ENCODE data around the gene LY9.

The LY9 gene

GRCh38 chr1:160838888-160839287, 42.9 kb downstream of the LY9 start:
- DNase-seq = no peak

DNA sequence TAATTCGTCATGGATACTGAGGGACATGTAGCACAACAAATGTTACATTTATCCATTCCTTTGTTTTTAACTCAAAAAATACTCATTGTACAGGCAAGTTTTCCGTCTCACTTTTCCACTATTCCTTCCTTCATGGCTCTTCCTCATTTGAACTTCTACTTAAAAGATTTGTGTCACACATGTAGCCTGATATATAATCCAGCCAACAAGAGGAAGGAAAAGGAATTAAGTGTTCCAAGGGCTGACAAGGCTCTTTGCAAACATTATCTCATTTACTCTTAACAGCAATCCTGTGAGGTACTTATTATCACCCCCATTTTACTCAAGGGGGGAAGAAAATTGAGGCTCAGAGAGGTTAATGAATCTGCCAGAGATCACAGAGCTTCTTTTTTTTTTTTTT, 43.8 kb downstream of the LY9 start:
- no peak for DNase-seq

DNA sequence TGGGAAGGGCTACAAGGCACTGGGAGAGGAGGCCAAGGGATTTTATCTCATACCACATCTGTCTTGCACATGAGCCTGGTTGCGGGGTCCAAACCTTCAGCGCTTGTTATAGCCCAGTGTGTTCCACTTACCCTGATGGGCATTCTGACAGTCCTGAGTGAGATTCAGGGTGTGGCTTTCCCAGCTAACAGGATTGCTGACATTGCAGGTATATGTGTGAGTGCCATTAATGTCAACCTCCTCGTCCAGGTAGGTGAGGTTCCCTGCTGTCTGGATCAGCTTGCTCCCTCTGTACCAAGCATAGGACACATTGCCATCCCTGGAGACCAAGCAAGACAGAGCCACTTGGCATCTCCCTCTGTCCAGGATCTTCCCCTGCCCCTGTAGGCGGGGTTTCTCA, 45.1 kb downstream of the LY9 start:
- DNase-seq = no peak

DNA sequence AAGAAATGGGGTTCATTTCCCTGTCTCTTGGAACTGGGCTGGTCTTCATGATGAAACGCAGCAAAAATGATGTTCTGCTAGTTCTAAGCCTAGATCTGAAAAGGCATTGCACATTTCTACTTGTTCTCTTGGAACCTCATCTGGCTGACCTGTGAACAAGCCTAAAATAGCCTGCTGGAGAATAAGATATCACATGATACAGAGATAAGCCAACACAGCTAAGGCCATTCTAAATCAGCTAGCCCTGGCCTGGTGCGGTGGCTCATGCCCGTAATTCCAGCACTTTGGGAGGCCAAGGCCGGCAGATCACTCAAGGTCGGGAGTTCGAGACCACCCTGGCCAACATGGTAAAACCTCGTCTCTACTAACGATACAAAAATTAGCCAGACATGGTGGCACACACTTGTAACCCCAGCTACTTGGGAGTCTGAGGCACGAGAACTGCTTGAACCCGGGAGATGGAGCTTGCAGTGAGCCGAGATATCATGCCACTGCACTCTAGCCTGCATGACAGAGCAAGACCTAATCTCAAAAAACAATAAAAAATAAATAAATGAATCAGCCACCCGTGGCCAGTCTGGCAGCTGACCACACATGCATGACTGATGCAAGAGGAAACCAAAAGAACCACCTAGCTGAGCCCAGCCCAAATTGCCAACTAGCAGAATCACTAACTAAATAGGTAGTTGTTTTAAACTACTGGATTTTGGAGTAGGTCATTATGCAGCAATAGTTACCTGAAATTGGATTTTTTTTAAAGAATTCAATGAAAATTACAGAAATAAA, 48.7 kb downstream of the LY9 start:
- DNase-seq = no peak

- DNase-seq = no peak
These were observed 50.3 kb downstream of the LY9 start for GRCh38 chr1:160846281-160846680.

GRCh38 chr1:160850541-160850940, 54.6 kb downstream of the LY9 start:
- DNase-seq = no peak

GRCh38 chr1:160850993-160851392, 55.0 kb downstream of the LY9 start:
- no peak for DNase-seq

DNA sequence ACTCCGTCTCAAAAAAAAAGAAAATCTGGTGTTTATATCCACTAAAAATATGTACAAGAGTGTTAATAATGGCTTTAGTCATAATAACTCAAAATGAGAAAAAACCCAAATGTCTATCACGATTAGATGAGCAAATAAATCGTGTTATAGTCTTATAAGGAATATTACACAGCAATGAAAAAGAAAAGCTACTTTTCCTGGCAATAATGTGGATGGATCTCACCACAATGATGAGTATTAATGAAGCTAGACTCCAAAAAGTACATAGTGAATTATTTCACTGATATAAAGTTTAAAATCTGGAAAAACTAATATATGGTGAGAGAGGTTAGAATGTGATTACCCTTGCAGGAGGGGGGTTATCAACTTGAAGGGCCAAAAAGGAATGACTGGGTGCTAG, 57.0 kb downstream of the LY9 start:
- DNase-seq = no peak

- DNase-seq = no peak
These were observed 57.8 kb downstream of the LY9 start for GRCh38 chr1:160853754-160854153.

- no peak for DNase-seq
These were observed 59.4 kb downstream of the LY9 start for GRCh38 chr1:160855181-160855981.

GRCh38 chr1:160858097-160858496, 62.1 kb downstream of the LY9 start:
- no peak for DNase-seq

GRCh38 chr1:160858507-160858906, 62.5 kb downstream of the LY9 start:
- DNase-seq = no peak

DNA sequence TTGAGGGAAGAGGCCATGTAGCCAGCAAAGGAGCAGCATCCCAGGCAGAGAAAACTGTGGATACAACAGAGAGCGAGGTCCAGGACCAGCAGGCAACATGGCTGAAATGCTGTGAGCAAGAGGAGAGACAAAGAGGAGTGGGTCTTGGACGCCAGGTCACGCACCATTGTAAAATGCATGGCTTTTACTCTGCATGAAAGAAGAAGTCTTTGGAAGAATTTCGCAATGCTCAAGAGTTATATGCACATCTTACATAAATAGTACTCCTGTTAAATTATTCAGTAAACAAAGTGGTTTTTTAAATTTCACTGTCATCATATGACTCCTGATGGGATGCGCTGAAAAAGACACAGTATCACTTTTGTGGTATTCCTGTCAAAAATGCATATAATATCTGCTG, 63.2 kb downstream of the LY9 start:
- no peak for DNase-seq

GRCh38 chr1:160860840-160861505, 65.0 kb downstream of the LY9 start:
- no peak for DNase-seq

DNA sequence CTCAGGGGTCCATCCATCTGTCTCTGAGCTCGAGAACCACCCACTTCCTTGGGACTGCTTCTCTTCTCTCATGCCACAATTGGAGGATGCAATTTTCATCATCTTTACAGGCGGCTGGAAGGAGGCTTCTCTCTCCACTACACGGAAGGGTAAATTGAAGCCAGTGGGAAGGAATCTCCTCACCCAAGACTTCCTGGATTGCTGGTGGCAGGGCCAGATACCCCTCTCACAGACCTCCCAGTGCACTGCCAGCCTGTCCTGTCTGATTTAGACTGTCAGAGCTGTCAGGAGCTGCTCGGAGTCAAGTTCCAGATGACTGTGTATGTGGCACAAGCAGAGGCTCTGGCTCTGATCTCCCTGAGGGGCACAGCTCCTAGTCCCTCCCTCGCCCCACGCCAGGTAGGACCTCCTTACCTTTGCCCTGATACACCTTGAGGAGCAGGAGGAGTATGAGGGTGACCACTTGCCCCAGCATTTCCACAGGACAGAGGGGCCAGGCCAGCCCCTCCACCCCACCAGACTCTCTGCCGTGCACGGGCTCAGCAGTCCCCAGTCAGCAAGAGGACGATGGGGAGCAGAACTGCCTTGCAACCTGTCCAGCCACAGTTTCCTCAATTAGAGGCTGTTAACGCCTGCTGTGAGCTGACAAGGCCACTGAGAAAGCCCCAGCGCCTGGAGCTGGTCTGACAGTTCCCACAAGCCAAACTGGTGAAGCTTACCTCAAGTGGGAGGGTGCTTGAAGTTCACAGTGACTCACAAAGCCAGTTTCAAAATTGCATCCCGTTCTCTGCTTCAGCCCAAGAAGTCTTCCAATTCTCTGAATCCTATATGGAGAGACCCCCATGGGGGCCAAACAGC, 66.5 kb downstream of the LY9 start, which contains the start of gene CD244:
Gene CD244, minus strand, starts transcription at position 685 of the 858 bp plus-strand sequence. Its CDS starts 210 bp downstream, at position 475.
- peak; percentile 59 for DNase-seq

DNA sequence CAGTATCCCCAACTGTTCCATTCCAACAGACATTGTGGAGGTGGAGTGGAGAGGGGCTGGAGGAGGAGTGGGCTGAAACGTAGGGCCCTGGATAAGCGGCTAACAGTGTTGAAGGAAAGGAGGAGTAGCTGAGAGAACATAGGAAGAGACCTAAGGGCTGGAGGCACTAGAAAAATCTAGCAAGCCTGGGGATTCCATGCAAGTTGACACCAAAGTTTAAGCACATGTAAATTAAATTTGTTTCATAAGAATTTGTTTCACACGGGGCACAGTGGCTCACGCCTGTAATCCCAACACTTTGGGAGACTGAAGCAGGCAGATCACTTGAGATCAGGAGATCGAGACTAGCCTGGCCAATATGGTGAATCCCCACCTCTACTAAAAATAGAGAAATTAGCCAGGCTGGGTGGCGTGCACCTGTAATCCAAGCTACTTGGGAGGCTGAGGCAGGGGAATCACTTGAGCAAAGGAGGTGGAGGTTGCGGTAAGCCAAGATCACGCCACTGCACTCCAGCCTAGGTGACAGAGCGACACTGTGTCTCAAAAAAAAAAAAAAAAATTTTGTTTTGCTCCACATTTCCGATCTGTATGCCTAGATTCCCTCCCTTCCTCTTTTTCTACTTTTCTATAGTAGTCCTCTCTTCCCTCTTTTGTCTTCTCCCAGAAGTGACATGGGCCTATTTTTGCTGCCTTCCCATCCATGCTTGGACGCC, 67.2 kb downstream of the LY9 start:
- no peak for DNase-seq

DNA sequence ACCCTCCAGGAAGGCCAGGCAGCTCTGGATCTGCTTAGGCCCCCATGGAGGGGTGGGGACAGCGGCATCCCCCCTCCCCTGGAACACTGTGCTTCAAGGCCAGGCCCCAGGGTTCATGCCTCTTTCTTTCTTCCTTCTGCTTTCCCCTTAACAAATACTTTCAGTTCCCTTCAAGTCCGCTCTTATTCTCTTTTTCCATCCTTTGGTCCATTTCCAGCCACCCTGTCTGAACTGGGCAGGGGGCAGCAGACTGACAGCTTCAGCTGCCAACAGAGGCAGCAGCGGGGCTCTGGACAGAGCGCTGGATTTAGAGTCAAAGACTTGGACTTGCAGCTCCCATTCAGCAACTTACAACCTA, 67.8 kb downstream of the LY9 start:
- DNase-seq = no peak

DNA sequence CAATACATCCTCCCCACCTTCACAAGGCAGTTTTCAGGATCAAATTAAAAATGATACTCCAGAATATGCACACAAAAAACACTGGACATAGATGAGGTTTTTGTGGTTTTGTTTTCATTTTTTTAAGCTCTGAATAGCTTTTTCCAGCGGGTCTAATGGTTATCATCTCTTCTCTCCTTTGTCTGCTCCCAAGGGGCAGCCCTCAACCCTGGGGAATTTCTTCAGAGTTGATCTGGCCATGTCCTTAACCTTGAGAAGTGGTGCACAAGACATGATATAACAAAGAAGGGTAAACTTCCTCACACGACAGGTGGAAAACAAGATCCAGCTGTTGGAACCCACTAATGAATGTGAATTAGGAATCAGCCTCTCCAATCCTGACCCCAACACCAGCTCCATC, 68.2 kb downstream of the LY9 start:
- no peak for DNase-seq

- DNase-seq = no peak
These were observed 69.4 kb downstream of the LY9 start for GRCh38 chr1:160865337-160865736.

DNA sequence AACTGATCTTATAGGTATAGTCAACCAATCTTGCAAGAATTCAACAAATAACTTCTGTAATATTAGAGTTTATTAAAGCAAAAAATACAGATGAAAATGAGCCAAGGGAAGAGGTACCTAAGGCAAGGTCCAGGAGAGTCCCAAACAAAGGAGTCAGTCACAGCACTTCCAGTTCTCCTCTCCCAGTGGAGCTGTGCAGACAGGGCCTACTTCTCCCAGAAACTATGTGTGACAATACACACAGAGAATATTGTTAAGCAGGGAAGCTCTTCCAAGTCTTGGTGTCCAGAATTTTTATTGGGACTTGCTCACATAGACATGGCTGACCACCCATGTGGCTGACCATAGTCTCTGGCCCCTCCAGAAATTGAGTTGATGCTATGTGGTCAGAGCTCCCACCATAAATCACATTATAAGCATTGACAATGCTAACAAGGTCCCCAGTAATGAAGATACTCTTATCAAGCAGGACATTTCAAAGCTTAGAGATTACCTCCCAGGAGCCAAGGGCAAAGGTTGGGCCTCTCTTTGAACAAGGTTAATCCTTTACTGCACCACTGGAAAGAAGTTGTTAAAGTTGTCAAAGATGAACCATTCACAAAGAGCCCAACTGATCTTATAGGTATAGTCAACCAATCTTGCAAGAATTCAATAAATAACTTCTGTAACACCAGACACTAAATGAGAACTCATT, 70.2 kb downstream of the LY9 start:
- DNase-seq = no peak

DNA sequence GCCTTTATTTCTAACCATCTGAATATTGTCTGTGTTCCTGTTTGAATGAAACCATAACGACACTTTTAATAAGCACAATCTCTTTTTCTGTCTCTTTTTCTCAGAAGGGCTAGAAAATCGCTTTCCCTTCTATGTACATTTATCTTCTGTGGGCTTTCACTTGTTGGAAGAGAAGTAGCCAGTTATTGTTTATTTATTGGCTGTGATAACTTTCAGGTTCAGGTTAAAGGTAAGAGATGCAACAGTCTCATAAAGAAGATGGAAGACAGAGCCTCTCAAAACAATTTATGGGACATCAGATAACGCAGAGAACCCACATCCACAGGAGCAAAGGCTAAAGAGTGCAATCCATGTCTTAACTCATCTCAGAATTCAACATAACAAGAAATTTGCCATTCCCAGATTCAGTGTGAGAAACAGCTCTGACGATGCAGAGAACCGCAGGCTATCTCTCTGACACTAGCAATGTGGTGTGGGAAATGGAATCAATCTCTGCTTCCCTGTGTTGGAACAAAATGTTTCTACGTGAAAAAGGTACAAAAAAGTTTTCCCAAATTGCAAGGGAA, 70.8 kb downstream of the LY9 start:
- DNase-seq = no peak

Data from activated naive CD4-positive, alpha-beta T cell treated with Interleukin-2 at 50 U/mL for 16 hours (primary cell).